RCC 7860 (cell line): ENCODE data around the gene PCSK6.
"Not testable (repeated sequence)": the region's sequence is repeated elsewhere in the genome, so short reads cannot be mapped to it uniquely, and the experiment has no call there.

Experiments used
- DNase-seq: peaks from one replicate; pipeline ENCODE4 v3.0.0-alpha.2; 2015; ENCODE audit warnings: low spot score
- FAIRE-seq: peaks from 2 replicates; lab custom pipeline; 2012; peaks lifted over from hg19 to GRCh38; lab: Jason Lieb, UNC

The PCSK6 gene

GRCh38 chr15:101342056-101342455 is 147.5 kb downstream of the PCSK6 start:
- no peak for DNase-seq
- FAIRE-seq, result no peak

GRCh38 chr15:101338502-101339057 is 150.9 kb downstream of the PCSK6 start:
- DNase-seq (no peak), FAIRE-seq (no peak)

GRCh38 chr15:101337976-101338375 is 151.5 kb downstream of the PCSK6 start:
- DNase-seq, result no peak
- no peak for FAIRE-seq

GRCh38 chr15:101333907-101334789 is 155.4 kb downstream of the PCSK6 start:
- FAIRE-seq, result not testable (repeated sequence)

GRCh38 chr15:101332061-101332467 is 157.4 kb downstream of the PCSK6 start:
- no peak for FAIRE-seq

More at GRCh38 chr15:101333907-101334789, 155.4 kb downstream of the PCSK6 start:
- DNase-seq, result not testable (repeated sequence)

DNA sequence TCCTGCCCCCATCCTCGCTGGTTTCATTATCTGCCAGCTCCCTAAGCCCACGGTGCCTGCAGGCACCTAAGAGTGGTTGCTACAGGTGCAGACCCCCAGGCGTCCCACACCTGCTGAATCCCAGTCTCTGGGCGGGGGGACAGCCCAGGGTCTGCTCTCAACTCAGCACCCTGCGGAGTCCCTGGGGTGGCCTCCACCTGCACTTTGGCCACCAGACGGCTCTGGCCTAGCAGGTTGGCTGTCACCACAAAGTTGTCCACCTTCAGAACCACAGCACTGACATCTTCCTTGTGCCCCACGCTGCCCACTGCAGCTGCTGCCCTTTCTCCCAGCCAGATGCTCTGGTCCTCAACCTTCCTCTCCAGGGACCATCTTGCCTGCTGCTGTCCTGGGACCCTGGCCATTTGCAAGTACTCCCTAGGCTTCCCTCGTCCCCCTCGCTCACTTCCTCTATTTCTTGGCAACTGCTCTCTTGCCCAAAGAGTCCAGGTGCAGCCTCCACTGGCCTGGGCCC is 159.6 kb downstream of the PCSK6 start:
- DNase-seq, result no peak
- no peak for FAIRE-seq

More at GRCh38 chr15:101332061-101332467, 157.4 kb downstream of the PCSK6 start:
- no peak for DNase-seq

DNA sequence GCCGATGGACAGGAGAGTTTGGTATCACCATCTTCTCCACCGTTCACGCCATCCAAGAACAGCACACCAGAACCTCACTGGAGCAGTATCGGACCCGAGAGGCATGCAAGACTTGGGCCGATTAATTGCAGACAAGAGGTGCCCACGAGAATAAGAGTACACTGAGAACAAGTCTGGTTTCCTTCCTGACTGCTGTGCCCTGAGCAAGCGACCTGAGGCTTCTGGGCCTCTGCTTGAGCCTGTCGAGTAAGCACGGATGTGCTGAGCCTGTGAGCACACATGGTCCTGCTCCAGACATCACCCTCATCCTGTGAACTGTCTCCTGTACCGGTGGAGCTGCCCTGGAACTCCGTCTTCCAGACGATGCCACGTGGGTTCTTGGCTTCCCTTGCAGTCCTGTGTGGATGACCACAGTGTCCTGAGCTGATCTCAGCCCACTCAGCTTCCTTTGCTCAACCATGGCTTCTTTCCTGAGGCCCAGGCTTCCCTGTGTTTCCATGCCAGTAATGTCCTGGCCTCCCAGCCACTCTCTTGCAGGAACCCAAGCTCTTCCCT is 160.1 kb downstream of the PCSK6 start:
- no peak for DNase-seq
- FAIRE-seq, result no peak

DNA sequence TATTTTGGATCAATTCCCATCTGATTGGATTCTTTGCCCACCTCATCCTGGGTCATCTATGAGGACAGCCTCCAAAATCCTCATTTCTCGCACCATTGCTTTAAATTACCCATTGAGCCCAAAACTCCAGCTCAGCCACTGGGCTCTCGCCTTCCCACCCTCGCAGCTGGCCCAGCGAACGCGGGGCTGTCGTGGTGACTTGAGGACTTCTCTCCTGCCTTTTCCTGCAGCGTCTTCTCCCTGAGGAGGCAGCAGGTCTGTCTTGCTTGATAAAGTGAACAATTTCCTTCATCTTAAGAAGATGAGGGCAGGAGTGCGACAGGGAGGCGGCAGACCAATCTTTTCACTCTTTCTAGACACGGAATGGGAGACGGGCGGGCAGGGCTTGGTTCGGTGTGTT is 161.5 kb downstream of the PCSK6 start:
- FAIRE-seq (no peak), DNase-seq (no peak)

DNA sequence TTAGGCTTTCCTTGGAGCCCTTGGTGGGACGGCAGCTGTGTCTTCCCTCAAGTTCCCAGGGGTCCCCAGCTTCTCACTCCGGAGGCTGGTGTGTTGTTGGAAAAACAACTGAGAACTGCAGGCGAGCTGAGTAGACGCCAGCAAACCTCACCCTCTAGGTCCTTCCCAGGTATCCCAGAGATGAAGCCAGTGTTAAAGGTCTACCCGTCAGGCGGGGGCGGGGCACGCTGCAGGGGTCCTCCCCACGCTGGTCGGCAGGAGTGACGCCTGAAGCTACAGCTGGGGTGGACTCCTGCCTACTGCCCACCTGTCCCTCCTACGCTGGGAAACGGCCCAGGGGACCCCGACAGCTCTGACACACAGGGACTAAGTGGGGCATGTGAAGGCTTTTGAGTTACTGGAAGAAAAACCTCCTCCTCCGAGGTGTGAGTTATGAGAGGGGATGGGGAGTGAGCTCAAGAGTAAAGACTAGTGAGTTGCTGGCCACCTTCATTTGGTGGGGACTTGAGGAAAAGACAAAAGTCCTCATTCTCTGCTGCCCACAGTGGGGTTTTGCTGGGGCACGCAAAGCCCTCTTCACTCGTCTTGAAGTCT is 162.3 kb downstream of the PCSK6 start:
- FAIRE-seq, result no peak
- no peak for DNase-seq

- FAIRE-seq, result no peak
Observed at GRCh38 chr15:101326462-101327146, 162.9 kb downstream of the PCSK6 start.

GRCh38 chr15:101326026-101326315 is 163.5 kb downstream of the PCSK6 start:
- DNase-seq (no peak), FAIRE-seq (no peak)

More at GRCh38 chr15:101326462-101327146, 162.9 kb downstream of the PCSK6 start:
- no peak for DNase-seq

- DNase-seq, result no peak
- no peak for FAIRE-seq
Observed at GRCh38 chr15:101325263-101326025, 164.1 kb downstream of the PCSK6 start.

GRCh38 chr15:101324524-101325177 is 164.9 kb downstream of the PCSK6 start:
- FAIRE-seq (no peak), DNase-seq (no peak)

- no peak for FAIRE-seq
Observed at GRCh38 chr15:101323793-101324523, 165.5 kb downstream of the PCSK6 start.

DNA sequence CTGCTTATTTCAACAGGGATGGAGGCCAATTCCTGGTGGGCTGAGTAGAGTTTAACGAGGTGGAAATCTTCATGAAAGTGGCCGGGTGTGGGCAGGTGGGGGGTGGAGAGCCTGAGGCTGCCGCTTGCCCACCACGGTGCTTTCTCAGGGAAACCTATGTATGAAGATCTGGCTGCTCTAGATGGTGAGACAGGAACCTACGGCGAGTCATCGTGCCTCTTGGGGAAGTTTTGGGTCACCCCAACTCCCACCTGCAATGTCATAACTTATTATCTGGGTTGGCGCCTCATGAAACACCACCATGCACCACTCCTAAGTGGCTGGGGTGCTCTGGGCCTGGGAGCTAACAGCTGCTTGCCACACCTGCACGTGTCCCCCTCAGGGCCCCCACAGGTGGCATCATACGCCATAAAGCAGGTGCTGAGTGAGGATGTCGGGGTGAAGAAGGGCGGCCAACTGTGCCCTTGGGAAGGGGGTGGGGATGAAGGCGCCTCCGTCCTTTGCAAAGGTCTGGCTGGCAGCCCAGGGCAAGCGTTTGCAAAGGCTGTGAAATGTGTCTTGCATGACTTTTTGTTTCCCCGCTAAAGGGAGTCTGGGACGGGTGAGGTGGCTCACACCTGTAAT is 166.5 kb downstream of the PCSK6 start:
- DNase-seq (no peak), FAIRE-seq (no peak)

More at GRCh38 chr15:101323793-101324523, 165.5 kb downstream of the PCSK6 start:
- no peak for DNase-seq

DNA sequence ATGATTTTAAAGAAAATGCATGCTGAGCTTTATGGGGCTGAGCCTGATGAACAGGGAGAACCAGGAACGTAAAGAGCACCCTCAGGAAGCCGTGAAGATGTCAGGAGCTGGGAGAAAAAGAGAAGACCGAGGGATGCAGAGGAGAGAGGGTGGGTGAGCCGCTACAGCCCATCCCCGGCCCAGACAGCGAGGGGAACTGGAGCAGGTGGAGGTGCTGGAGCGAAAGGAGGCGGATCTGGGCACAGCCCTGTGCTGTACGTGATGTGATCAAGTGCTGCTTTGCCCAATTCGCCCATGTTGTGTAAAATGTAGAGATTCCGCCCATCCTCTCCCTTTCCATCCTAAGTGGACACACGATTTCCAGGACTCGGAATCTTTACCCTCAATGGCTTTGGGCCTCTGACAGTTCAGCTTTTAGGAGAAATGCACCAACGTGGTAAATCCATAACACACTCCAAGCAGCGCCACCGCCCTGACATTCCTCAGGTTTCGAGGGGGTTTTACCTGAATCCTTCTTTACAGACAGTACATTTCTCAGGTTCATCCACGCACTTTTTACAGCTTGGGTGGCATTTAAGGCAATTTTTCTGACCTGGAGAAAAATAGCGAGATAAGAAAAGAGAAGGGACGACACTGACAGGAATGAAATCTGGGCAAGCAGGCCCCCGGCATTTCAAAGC is 167.4 kb downstream of the PCSK6 start:
- FAIRE-seq, result no peak
- DNase-seq, result no peak

- FAIRE-seq, result no peak
- DNase-seq, result no peak
Observed at GRCh38 chr15:101320501-101321052, 168.9 kb downstream of the PCSK6 start.

DNA sequence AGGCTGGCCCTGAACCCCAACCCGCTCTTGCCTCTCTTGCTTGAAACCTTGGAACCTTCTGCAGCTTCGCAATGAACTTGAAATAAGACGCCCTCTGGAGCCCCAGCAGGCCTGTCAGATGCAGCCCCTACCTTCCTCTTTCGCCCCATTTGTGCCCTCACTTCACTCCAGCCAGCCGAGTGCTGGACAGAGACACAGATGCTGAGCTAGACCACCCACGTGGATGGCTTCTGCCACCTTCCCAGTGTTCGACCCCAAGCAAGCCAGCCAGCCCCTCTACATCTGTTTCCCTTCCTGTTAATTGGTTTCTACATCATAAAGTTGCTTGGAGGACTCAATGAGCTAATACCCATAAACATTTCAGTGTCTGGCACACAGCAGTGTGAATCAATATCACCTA is 170.7 kb downstream of the PCSK6 start:
- FAIRE-seq (no peak), DNase-seq (no peak)
